GM21367 (cell line): ENCODE data around the gene MAIP1.
"Not testable (repeated sequence)": the region's sequence is repeated elsewhere in the genome, so short reads cannot be mapped to it uniquely, and the experiment has no call there.

Experiments
- ATAC-seq: cut with Tn5 transposase; IDR thresholded peaks from one replicate; pipeline ENCODE4 v1.9.1; 2021; ENCODE audit not compliant: unreplicated experiment

The MAIP1 gene

GRCh38 chr2:199955339-199956061, at the start of gene MAIP1, which contains the start of gene TYW5:
TSS of gene MAIP1 (plus strand) at chr2:199955582. CDS start at chr2:199955799, 217 bp downstream.
TSS of gene TYW5 (minus strand) at chr2:199955491. CDS start at chr2:199955470, 21 bp downstream.
- ATAC-seq: peak; percentile 80

GRCh38 chr2:199907008-199907714, 48.2 kb upstream of the MAIP1 start:
- ATAC-seq: no peak

- ATAC-seq: no peak
Observed at GRCh38 chr2:199910338-199911051, 44.9 kb upstream of the MAIP1 start.

- ATAC-seq: peak; percentile 86
Observed at GRCh38 chr2:199911052-199911876, 44.1 kb upstream of the MAIP1 start, which contains the start of gene C2orf69. TSS of gene C2orf69 (plus strand) at chr2:199911293. CDS start at chr2:199911439, 146 bp downstream.

- no peak for ATAC-seq
Observed at GRCh38 chr2:199911877-199912161, 43.6 kb upstream of the MAIP1 start.

GRCh38 chr2:199912553-199913114, 42.7 kb upstream of the MAIP1 start:
- not testable (repeated sequence) for ATAC-seq

GRCh38 chr2:199914372-199914958, 40.9 kb upstream of the MAIP1 start:
- no peak for ATAC-seq

GRCh38 chr2:199916980-199917379, 38.4 kb upstream of the MAIP1 start:
- ATAC-seq: no peak

- no peak for ATAC-seq
Observed at GRCh38 chr2:199922856-199923255, 32.5 kb upstream of the MAIP1 start.

- ATAC-seq: no peak
Observed at GRCh38 chr2:199923924-199924323, 31.5 kb upstream of the MAIP1 start.

- no peak for ATAC-seq
Observed at GRCh38 chr2:199926806-199927205, 28.6 kb upstream of the MAIP1 start.

GRCh38 chr2:199928226-199928625, 27.2 kb upstream of the MAIP1 start:
- no peak for ATAC-seq

- no peak for ATAC-seq
Observed at GRCh38 chr2:199928626-199929025, 26.8 kb upstream of the MAIP1 start.

- ATAC-seq: no peak
Observed at GRCh38 chr2:199929262-199929661, 26.1 kb upstream of the MAIP1 start.

GRCh38 chr2:199932312-199932855, 23.0 kb upstream of the MAIP1 start:
- no peak for ATAC-seq

GRCh38 chr2:199933466-199933865, 21.9 kb upstream of the MAIP1 start:
- ATAC-seq: no peak

- no peak for ATAC-seq
Observed at GRCh38 chr2:199936554-199936953, 18.8 kb upstream of the MAIP1 start.

- ATAC-seq: peak; percentile 74
Observed at GRCh38 chr2:199940373-199940772, 15.0 kb upstream of the MAIP1 start.

- ATAC-seq: no peak
Observed at GRCh38 chr2:199943373-199943772, 12.0 kb upstream of the MAIP1 start.

- no peak for ATAC-seq
Observed at GRCh38 chr2:199946196-199946595, 9.2 kb upstream of the MAIP1 start.
